ENCODE results near the gene ARMH3.
A peak's percentile ranks its signal among the peaks of the same experiment; 100 is the strongest.
"Not testable (repeated sequence)": the region's sequence is repeated elsewhere in the genome, so short reads cannot be mapped to it uniquely, and the experiment has no call there.

The ARMH3 gene

DNA sequence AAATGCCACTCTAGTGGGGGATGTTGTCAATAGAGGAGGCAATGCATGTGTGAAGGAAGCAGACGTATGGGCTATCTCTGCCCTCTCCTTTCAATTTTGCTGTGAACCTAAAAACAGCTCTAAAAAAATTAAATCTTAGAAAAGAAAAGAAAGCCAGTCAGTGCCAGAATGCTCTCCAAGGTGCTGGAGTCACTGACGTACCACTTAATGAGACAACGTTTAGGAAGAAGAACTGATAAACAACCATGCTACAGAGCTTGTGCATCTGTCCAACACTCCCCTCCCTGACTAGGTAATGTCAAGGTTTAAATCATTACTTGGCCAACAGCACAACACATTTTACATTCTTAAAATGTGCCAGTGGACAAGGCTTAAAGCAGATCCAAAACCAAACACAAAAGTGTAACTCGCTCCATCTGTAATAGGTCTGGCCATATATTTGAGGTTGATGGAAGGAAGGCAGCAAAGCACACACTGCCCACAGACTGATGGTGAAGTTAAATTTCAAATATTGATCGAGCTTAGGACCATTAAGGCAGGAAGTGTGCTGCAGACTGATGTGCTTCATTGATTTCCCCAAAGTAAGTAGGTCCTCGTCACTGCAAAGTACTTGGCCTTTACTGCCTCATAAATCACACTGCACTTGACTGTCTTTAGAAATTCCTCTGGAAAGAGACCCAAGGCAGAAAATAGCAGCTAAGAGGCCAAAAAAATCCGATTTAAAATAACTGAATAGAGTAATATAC is 15.5 kb downstream of the ARMH3 start:
- no peak for DNase-seq

DNA sequence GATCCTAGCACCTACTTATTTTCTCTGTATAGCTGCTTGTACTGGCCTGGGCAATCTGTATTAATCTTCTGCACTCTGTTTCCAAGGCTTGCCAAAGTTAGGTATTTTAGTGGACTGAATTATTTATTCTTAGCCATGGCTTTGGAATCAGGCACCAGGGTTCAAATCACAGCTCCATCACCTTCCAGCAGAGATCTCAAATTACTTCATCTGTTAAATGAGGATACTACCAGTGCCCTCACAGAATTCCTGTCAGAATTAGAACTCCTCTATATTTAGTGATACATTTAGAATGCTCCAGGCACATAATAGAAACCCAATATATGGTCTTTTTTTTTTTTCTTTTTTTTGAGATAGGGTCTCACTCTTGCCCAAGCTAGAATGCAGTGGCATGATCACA is 17.6 kb downstream of the ARMH3 start:
- DNase-seq, result no peak

DNA sequence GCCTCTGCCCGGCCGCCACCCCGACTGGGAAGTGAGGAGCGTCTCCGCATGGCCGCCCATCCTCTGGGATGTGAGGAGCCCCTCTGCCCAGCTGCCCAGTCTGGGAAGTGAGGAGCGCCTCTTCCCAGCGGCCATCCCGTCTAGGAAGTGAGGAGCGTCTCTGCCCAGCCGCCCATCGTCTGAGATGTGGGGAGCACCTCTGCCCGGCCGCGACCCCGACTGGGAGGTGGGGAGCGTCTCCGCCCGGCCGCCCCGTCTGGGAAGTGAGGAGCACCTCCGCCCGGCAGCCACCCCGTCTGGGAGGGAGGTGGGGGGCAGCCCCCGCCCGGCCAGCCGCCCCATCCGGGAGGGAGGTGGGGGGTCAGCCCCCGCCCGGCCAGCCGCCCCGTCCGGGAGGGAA is 20.2 kb downstream of the ARMH3 start:
- DNase-seq, result not testable (repeated sequence)

DNA sequence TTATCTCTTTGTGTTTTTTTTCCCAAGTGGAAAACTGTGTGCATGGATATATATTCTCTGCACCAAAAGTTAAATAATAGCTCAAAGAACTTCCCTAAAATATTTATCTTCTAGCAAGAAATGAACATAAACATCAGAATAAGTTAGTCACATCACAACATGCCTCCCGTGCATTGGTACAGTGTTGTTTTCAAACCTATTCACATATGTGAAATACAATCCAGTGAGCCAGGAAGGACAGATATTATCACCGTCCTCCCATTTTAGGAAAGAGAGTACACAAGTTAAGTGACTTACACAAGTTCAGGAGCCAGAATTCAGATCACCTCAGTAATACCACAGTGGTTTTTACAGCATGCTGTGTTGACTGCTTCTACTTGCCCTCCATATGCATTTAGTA is 22.2 kb downstream of the ARMH3 start:
- DNase-seq, result no peak

DNA sequence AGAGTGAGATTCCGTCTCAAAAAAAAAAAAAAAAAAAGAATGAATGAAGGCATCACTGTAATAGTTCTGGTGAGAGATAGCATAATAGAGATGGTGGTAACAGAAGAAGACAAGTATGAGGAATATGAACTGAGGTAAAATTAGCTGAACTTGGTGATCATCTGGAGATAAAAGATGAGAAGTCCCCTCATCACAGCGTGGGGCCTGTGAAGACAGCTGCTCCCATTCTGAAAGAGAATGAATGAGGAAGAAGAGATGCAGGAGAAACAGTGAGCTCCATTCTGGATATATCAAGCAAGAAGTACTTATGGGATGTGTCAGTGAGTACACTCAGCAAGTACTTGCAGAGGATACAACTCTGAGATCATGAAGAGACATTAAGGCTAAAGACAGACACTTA is 28.7 kb downstream of the ARMH3 start:
- DNase-seq, result no peak

DNA sequence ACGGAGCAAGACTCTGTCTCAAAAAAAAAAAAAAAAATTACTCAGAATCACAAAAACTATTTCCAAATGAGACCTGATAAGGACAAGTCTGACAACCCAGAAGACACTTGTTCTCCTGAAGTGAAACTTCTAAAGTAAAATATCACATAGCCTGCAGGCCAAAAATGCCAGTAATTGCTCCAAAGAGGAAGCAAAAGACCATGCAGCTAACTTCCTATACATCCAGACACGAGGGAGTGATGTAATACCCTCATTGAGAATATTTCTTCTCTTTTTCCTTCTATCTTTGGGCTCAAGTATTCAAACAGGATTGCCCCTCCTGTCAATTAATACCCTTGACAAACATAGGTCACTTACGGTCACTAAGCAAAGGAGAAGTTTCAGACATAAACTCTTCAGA is 31.2 kb downstream of the ARMH3 start:
- peak; percentile 66 to 87 (median 79) for DNase-seq

DNA sequence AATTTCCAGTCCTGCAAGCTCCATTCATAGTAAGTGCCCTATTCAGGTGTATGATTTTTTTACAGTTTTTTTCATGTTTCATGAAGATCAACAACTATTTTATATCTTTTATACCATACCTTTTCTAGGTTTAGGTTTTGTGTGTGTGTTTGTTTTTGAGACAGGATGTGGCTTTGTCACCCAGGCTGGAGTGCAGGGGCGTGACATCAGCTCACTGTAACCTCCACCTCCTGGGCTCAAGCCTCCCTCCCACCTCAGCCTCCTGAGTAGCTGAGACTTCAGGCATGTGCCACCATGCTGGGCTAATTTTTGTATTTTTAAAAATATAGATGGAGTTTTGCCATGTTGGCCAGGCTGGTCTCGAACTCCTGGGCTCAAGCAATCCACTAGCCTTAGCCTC is 35.0 kb downstream of the ARMH3 start:
- no peak for DNase-seq

DNA sequence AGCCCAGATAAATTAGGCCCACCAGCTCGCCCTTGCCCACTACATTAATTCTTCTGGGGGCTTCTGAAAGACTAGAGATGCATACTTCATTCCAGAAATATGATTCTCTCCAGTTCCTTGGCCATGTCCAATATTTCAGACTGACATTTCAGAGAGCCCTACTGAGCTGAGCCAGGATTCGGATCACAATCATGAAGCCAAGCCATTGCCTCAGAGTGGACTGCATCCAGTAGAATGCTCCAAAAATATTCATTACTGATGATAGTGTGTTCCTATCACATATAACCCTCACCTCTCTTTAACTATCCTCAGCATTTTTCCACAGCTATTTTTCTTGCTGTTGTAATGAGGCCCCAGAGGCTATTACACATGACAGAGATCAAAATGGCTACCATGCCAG is 38.7 kb downstream of the ARMH3 start:
- no peak for DNase-seq

DNA sequence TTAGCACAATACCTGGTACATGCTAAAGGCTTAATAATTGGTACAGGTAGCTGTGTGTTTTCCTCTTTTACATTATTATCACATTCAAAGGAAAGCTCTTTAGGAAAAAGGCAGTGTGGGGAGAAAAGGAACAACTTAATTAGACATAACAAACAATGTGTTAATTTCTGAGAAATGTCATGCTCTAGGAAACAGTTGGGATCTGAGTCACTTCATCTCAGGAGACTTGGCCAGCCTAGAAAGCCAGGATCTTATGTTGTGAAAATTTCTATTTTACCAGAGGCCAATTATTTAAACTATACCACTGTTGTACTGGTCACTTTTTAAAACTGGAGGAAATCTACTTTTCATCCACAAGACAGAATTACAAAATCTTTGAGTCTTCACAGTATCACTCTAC is 39.6 kb downstream of the ARMH3 start:
- no peak for DNase-seq

DNA sequence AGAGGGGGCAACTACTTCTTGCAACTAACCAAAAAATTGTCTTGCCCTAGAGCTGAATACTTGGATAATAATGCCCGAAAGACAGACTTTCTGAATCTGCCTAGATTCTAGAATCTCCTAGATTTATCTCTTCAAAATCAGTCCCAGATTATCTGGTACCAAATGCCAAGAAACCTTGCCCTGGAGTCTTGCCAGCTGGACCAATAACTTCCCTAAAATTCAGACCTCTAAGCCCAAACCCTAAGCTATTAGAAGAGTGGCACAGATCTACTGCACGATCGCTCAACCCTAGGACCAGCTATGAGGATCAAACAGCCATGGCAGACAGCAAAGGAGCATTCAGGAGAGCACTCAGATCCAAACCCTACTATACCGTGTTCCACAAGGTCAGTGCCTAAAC is 45.0 kb downstream of the ARMH3 start:
- peak in 1 of 3 donors; percentile 44 for DNase-seq

DNA sequence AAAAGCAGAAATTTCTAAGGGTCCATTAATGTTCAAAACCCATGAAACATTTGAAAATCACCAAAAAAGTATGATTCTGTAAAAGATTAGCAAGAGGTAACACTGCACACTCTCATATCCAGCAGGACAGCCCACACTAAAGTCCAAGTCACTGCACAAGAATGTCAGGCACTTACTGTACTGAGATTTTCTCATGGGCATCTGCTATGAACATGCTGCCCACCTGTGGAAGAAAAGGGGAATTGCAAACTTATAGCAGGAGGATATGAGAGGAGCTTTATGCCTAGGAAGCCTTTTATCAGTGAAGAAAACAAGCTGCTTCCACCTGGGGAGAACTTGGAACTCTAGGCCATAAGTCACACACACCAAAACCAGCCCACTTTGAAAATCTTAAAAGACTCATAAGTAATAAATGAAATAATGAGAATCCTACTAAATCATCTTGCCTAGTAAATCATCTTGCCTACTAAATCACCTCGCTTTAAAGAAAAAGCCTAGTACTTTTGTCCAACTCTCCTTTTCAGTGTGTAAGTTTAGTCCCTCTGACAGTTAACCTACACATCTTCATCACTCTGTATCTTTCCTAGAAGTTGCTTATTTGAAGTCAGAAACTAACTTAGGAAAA is 46.1 kb downstream of the ARMH3 start:
- DNase-seq, result peak; percentile 68 to 86 (median 86)

DNA sequence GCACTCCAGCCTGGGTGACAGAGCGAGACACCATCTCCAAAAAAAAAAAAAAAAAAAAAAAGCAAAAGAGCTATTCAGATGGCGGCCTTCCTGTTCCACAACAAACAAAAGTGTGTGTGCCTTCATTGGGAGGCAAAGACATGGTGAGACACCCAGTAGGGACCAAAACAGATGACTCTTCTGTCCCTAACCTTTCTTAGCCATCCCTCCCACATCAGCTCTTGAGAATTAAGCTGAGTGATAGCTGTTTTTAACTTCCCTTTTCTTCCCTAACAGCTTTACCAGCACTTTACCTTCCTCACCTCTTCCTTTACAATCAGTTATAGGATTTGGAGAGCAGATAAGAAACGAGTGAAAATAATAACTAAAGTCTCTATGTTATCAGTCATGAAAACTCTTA is 48.2 kb downstream of the ARMH3 start:
- peak; percentile 66 to 72 (median 67) for DNase-seq

DNA sequence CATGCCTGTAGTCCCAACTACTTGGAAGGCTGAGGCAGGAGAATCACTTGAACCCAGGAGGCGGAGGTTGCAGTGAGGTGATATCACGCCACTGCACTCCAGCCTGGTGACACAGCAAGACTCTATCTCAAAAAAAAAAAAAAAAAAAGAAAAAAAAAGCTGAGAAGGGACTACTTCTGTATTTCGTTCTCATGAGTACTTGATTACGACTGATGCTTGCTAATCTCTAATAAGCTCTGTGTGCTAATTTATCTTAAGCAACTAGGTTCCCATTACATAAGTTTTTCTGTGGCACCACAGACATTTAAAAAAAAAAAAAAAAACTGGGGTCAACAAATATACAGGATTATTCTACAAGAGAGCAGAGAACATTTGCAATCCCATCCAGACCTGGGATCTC is 48.9 kb downstream of the ARMH3 start:
- peak; percentile 38 to 75 (median 66) for DNase-seq

DNA sequence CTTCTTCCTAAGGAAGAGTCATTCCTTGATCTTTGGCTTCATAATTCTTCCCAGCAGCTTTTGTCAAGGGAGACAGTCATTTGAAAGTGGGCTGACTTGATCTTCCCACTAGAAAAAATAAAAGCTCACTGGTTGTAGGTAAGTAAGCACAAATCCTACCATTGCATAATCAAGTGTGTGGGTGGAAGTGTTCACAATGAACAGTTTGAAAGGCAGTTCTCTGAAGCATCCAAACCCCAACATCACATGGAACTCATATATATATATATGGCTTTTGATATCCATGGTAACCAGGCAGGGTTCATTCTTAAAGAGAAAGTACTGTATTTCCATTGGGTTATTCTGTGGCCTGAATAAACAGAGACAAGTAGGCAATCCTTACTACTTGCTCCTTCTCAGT is 51.6 kb downstream of the ARMH3 start:
- peak; percentile 70 to 73 (median 70) for DNase-seq

DNA sequence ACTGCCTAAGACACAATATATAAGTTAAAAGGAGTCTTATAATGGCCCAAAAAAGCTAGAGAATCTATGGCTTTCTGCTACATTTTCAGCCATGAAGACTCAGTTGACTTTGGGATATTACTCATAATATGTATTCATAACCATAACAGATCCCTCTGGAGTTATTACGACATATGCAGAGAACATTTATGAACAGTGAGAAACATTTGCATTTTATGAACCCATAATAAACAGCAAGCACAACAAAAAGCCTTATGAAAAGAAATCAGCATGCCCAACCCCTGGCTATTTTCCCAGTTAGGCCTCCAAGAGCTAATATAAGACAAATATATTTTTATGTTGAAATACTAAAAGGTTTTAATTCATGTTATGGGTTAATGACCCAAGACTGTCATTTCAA is 52.4 kb downstream of the ARMH3 start:
- peak; percentile 19 to 70 (median 58) for DNase-seq

DNA sequence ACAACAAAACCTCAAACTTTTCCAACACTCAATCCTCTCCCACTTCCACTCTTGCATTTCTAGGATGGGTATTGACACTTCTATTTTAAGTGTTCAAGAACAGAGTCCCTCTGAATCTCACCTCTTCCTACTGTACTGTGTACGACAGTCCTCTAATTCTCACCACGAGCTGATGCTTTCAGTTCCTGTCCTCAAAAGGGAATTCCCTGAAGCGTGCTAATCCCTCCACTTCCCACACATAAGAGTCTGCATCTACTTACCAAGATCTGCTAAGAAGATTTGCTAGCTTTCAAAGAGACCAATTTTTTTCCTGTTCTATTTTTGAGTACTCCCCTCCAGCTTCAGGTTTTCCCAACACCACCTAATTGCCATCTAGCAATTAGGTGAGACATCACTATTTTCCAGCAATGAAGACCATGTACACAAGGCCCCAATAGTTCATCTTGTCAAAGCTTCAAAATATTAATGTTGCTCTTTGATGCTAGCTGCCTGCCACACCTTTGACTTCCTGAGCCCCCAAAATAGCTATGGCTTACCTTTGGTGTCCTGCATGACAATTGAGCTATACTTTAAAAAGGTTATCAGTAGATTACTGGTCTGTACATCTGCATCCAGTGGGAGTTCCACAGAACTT is 54.4 kb downstream of the ARMH3 start:
- peak; percentile 85 to 93 (median 91) for DNase-seq

DNA sequence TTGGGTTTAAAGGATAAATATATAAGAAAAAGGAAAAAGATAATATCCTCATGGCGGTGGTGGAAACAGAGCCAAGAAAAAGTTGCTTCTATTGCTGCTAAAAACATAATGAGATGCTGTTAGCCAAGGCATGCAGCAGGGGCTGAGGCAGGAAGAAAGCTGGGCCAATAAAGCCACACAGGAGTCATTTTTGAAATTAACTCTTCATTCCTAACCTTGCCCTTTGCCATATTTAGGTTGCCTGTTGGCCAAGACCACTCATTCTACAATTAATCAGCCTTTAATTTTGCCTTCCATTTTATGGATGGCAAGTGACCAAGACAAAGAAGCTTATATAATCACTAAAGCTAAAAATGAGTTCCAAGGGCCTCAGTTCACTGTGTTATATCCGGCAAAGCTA is 58.2 kb downstream of the ARMH3 start:
- no peak for DNase-seq

DNA sequence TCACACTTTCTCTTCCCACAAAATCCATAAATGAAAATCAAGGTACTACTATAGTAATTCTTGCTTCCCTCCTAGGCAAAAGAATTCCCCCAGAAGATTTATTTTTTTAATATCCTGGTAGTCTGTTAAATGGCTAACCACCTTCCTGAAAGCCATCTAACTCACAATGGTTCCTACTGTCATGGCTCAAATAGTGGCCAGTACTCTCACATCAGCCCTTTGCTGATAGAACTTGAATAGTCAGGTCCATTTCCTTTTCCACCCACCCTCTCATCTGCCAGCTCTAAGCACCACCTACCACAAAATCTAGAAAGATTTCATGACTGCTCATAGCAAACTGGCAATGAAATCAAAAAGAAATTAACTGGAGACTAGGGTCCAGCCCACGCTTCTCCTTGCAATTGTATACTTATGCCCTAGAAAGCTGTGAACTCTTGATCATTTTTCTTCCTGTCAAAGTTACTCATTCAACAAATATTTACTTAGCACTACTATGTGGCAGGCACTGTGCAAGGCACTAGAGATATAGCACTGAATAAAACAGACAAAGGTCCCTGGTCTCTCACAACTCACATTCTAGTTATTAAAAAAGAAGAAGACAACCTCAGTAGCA is 60.4 kb downstream of the ARMH3 start:
- no peak for DNase-seq

DNA sequence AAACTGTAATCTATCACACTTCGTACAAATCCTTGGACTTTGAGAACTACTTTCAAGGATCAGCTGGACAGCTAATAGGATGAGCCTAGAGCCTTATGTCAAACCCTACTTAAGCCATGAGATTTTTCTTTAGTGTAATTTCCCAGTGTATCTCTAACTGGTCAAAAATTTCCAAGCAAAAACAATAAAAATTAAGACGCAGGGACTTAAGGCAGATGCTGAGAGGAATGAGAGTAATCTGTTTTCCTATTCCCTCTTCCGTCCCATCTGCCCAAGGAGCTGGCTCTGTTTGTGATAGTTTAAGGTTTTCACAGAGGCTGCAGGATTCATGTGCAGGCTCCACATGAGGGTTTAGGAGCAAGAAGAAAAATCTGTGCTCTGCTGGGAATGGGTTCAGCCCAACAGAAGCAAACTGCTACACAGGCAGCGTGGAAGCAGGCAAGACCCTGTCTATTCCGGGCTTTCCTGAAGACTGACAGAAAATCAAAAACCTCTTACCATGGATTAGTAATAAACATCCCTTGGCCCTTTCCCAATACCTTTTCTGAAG is 62.2 kb downstream of the ARMH3 start:
- DNase-seq, result no peak

DNA sequence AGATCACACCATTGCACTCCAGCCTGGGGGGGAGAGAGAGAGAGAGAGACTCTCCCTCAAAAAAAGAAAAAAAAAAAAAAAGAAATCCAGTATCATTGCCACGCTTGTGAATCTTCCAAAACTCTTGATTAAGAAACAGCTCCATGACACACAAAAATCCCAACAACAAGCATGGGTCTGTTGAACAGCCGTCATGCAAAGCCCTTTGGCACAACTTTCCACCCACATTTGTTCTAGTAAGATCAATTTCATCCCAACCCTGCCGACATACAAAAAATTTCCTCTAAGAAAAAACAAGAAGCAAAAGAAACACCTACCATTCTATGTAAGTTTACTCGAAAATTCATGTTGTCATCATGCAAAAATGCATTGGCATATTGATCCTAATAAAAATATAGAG is 62.8 kb downstream of the ARMH3 start:
- no peak for DNase-seq

DNA sequence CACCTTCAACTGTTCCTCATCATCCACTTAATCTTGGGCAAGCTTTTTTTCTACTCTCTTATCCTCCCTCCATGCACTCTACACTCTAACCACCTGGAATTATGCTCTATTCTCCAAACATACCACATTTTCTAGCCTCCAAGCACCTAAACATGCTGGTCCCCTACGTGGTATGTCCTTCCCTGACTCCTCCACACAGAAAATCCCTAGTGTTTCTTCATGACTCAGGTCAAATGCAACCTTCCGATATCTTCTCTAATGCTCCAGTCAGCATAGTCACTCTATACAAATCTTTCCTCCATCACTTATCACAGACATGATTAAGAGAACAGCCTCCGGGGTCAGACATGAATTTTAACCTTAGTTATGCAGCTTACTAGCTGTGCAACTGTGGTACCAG is 68.8 kb downstream of the ARMH3 start:
- DNase-seq, result no peak

DNA sequence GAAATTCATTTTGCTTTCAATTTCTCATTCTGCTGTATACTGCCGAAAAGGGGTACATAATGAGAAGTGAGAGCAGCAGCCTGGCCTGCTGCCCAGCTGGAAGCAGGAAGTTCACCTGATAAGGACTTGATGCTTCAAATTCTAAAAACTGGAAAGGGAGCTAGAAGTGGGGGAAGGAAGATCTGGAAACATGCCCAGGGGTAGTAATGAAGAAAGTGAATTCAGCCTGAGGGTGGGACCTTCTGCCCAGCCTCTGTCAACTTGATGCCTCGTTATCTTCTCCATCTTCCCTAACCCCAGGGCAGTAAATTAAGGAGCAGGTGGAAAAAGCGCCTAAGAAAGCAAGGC is 69.4 kb downstream of the ARMH3 start:
- DNase-seq, result peak; percentile 41 to 61 (median 52)

DNA sequence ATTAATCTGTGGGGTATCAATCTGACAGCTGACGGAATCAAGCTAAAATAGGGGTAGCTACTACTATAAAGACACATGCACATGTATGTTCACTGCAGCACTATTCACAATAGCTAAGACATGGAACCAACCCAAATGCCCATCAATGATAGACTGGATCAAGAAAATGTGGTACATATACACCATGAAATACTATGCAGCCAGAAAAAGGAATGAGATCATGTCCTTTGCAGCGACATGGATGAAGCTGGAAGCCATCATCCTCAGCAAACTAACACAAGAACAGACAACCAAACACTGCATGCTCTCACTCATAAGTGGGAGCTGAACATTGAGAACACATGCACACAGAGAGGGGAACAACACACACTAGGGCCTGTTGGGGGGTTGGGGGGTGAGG is 75.3 kb downstream of the ARMH3 start:
- not testable (repeated sequence) for DNase-seq

Data from suppressor macrophage treated with lipopolysaccharide for 1 hour (primary cell).